ENCODE data around the gene RGMB. TPM values are rescaled to one million over a fixed set of nuclear protein-coding genes. Genes with fewer than 3 reads are reported as not detected.

The RGMB gene
- total and polyA plus RNA-seq, 2 of the 13 experiments (the other 11 are each of a cell fraction or from before 2014, with no cell fraction given), result 3.0 to 3.8 TPM

- TF ChIP-seq ZXDC (CRISPR knock-in tag; IDR thresholded peaks at IDR 0.05) (peak; percentile 0; the same call in 1 of the 2 replicates), LCORL (IDR thresholded peaks at IDR 0.05) (no peak), LCORL (CRISPR knock-in tag; IDR thresholded peaks at IDR 0.05) (peak; percentile 26; the same call in 1 of the 2 replicates), POLR2G (IDR thresholded peaks at IDR 0.05; ENCODE audit: low read depth, low read length) (peak; percentile 52; the same call in 1 of the 2 replicates), HMG20B (CRISPR knock-in tag; conservative IDR thresholded peaks at IDR 0.05) (peak; percentile 84), NFKB2 (CRISPR knock-in tag; IDR thresholded peaks at IDR 0.05; ENCODE audit: borderline replicate concordance) (0 out of 2 replicates have a peak, but pooled peaks have one; percentile 3), ZNF446 (CRISPR knock-in tag; IDR thresholded peaks at IDR 0.05) (no peak), ARID4A (CRISPR knock-in tag; IDR thresholded peaks at IDR 0.05; ENCODE audit: borderline replicate concordance) (peak; percentile 75), NFYC (CRISPR knock-in tag; IDR thresholded peaks at IDR 0.05) (peak; percentile 90), ATF1 (CRISPR knock-in tag; IDR thresholded peaks at IDR 0.05) (no peak), SP140L (CRISPR knock-in tag; IDR thresholded peaks at IDR 0.05; ENCODE audit: borderline replicate concordance) (no peak), MYPOP (CRISPR knock-in tag; IDR thresholded peaks at IDR 0.05) (peak; percentile 22), CBX2 (IDR thresholded peaks at IDR 0.05; ENCODE audit: low read depth, low read length) (no peak), CBX2 (CRISPR knock-in tag; IDR thresholded peaks at IDR 0.05; ENCODE audit: low read depth) (peak; percentile 31; the same call in 1 of the 2 replicates), MXD4 (CRISPR knock-in tag; IDR thresholded peaks at IDR 0.05) (peak; percentile 39; the same call in 1 of the 2 replicates), KDM3A (CRISPR knock-in tag; IDR thresholded peaks at IDR 0.05; ENCODE audit: low read depth) (0 out of 2 replicates have a peak, but pooled peaks have one; percentile 17), ZNF740 (CRISPR knock-in tag; IDR thresholded peaks at IDR 0.05) (no peak), ZNF704 (CRISPR knock-in tag; IDR thresholded peaks at IDR 0.05; ENCODE audit: borderline replicate concordance) (0 out of 2 replicates have a peak, but pooled peaks have one; percentile 43), ZSCAN25 (CRISPR knock-in tag; IDR thresholded peaks at IDR 0.05) (peak; percentile 57; the same call in 1 of the 2 replicates), DNMT1 (CRISPR knock-in tag; IDR thresholded peaks at IDR 0.05) (0 out of 2 replicates have a peak, but pooled peaks have one; percentile 46)
Observed at GRCh38 chr5:98773464-98774191, at the start of gene RGMB (continued).

All from HepG2 (cell line).